ENCODE data around the gene FERMT3.

FERMT3 gene

DNA sequence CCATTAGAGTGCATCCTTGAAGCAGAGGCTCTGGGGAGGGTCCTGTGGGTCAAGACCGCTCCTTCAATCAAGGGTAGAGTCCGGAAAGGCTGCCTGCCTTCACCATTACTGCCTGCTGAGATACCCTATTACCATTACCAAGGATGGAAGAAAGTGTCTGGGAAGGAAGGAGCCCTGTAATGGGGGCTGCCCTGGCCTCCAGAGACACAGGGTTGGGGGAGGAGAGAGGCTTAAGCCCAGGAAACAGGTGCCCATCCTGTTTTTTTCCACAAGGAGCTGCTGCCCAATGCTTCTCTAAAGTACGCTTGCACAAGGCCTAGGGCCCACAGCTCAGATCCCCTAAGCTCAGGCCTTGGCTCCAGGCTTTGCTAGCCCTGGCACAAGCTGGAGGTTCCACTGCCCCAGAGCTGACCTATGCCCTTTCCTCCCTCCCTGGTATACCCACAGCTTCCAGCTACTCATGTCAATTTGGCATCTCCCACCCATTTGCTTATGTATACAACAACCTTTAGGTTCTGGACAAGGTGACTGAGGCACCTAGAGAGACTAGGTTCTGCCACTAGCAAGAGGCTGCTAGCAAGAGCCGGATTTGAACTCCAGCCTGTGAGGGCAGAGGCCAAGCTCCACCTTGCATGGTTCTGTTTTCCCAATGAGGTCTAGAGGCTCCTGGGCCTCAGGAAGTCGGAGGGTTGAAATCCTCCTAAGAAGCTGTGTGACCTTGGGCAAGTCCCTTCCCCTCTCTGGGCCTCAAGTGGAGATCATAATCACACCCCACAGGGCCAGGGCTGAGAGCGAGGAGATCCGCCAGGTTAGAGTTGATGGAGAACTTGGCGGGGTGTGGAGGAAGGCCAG lies 43.3 kb downstream of the FERMT3 start:
- DNase-seq: no peak

DNA sequence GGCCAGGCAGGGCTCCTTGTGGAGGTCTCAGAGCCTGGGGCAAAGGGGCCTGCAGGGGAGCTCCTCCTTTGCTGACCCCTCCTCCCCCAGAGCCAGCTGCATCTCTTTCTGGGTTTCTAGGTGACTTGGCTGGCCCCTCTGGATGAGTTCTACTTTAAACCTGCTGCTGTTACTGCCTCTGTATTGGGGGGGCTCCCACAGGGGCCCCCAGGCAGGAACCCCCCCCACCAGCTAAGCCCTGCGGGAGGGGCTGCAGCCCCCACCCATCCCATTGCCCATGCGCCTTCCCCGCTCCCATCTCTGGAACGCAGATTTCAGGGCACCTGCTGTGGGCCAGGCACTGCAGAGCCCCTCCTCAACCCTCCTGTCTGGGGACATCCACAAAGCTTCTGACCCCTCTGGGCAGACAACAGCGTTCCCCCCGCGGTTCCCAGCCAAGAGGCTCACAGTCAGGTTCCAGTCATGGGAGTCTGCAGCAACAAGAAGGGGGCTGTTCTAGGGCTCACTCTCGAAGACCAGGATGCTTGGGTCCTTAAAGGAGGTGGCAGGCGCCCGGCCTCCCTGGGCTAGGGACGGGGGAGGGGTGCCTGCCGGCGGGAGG lies 44.0 kb downstream of the FERMT3 start:
- DNase-seq: no peak

DNA sequence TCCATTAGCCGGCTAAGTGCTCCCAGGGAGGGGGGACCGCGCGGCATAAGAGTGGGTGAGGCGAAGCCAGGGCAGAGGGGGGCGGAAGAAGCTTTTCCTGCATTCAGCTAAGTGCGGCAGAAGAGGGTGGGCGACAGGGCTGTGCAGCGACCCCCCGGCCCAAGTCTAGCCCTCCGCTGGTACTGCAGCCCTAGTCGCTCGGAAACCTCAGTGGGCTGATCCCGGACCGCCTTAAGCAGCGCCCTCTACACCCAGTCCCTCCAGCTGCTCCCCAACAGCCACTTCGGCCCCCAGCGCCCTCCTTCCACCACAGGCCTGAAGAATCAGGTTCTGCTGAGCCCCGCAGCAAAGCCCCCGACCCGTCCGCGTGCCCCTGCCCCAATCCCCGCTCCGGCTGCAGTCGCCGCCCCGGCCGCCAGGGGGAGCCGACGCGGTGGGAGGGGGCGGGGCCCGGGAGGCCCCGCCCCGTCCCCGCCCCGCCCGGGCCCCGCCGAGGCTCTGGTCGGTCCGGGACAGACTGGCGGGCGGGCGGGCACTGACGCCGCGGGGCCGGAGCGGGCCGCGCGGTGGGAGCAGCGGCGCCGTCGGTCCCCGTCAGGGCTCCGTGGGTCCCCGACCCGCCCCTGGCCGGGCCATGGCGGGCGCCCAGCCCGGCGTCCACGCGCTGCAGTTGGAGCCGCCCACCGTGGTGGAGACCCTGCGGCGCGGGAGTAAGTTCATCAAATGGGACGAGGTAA lies 44.7 kb downstream of the FERMT3 start, which contains the start of gene PLCB3:
Gene PLCB3, plus strand, starts transcription at position 515 of the 737 bp plus-strand sequence. Its CDS starts 120 bp downstream, at position 635.
- peak; percentile 51 for DNase-seq

DNA sequence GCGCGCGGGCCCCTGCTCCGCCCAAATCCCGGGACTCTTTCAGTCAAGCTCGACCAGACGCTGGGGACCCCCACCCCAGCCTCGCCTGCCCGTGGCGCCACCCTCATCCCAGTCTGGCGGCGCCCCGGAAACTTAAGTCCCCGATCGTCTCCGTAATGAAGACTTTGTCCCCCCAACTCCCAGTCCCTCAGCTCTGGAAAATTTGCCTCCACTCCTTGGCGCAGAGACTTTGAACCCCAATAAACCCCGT lies 45.2 kb downstream of the FERMT3 start:
- no peak for DNase-seq

DNA sequence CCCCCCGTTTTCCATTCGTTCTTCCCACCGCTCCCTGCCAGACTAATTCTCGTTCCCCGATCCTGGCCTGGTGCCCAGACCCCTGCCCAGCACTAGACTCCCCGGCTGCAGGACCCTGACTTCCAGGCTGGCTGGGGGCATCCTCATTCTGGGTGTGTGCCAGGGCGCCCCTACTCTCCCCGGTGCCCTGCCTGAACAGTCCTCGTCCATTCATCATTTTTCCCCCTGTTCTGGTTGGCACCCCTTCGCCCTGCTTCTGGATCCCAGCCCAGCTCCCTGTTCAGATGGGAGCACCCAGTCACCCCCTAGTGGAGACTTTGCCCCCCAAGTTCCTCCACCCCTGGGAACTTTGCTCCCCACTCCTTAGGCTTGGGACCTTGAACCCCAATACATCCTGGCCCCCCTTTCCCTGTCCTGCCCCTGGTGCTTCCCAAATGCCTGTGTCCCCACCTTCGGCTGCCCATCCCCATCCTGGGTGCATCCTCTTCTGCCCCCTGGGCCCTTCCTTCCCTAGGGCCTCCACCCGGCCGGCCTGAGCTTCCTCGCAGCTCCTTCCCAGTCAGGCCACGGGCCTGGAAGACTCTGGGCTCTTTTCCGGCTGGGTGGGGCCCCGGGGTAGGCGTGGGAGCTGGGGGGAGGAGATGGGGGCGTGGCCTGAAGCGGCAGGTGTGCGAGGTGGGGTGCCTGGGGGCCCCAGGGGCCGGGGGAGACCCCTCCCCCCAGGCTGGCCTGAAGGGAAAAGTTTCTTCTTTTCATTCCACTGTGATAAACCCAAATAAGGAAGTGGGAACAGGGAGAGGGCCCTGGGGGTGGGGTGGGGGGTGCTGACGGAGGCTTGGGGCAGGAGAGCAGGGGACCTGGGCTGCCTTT lies 45.7 kb downstream of the FERMT3 start:
- peak; percentile 24 for DNase-seq

DNA sequence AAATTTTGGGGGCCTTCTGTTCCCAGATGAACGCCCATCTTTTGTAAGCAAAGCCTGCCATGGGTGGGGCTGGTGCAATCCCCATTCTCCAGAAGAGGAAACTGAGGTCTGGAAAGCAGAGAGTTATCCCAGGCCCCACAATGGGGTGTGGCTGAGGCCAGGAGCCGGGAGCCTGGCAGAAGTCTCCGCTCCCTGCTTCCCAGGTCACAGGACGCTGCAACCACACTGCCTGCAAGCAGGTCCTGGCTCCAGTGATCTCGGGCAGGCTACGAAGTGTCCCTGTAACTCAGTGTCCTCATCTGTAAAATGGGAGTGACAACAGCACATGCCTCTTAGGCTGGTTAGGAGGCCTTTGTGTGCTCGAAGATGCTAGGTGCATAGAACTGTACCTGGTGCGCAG lies 46.5 kb downstream of the FERMT3 start:
- DNase-seq: no peak

DNA sequence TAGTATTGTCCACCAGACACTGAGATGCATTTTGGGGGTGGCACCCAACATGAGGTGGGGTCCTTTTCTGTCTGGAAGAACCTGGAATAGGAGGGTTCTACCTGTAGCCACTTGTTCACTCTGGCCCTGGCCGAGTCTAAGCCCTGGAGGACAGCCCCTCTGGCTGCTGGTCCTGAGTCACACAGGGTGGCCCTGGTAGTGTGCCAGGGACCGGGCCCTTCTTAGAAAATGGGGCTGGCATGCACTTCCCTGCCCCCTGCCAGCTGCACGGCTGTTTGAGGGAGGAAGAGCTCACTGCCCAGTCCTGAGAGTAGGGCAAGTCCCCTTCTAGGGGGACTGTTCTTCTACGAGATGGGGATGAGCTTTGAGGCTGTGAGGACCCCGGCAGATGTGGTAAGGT lies 47.0 kb downstream of the FERMT3 start:
- no peak for DNase-seq

DNA sequence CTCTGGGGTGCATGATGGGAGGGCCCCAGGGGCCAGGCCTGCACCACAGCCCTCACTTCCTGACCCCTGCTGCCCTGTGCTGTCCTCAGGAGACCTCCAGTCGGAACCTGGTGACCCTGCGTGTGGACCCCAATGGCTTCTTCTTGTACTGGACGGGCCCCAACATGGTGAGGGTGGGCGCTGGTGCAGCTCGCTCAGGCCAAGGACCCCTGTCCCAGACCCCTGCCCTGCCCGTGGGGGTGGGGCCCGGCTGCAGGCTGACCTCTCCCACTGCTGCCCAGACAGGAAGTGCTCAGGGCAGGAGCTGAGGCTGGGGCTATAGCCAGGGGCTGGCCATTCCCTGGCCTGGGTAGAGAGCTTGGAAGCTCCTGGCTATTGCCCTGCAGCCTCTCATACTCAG lies 47.8 kb downstream of the FERMT3 start:
- no peak for DNase-seq

DNA sequence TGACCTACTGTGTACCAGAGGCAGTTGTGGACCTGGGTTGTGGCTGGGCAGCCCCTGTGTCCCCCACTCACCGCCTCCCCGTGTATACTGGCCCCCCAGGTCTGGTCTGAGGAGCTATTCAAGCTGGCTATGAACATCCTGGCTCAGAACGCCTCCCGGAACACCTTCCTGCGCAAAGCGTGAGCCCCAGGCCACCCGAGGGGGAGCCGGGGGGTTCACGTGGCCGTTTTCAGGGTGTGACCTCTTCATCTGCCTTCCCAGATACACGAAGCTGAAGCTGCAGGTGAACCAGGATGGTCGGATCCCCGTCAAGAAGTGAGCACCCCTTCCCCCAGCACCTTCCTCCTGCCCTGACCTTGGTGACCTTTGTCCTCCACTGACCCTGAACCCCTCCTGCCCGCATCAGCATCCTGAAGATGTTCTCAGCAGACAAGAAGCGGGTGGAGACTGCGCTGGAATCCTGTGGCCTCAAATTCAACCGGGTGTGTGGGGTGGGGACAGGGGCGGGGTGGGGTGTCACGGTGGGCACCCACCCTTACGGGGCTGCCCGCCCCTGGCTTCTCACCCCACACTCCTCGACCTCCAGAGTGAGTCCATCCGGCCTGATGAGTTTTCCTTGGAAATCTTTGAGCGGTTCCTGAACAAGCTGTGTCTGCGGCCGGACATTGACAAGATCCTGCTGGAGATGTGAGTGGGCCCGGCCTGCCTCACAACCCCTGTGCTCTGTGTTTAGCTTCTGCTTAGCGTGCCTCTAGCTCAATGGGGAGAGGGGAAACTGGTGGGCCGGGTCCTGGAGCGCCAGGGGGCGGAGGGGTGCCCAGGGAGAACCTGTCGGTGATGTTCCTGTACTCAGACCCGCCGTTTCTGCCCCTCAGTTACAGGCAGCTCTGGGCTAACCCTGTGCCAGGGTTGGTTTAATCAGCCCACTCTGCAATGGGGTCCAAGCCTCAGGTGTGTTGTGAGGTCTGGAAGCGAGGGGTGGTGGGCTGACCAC lies 48.9 kb downstream of the FERMT3 start:
- no peak for DNase-seq

DNA sequence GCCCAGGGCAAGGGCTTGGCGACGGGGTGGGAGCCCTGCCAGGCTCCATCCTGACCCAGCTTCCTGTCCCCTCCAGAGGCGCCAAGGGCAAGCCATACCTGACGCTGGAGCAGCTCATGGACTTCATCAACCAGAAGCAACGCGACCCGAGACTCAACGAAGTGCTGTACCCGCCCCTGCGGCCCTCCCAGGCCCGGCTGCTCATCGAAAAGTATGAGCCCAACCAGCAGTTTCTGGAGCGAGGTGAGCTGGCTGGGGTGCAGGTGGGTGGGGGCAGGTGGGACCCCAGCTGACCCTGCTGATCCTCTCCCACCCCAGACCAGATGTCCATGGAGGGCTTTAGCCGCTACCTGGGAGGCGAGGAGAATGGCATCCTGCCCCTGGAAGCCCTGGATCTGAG lies 49.8 kb downstream of the FERMT3 start:
- DNase-seq: no peak

DNA sequence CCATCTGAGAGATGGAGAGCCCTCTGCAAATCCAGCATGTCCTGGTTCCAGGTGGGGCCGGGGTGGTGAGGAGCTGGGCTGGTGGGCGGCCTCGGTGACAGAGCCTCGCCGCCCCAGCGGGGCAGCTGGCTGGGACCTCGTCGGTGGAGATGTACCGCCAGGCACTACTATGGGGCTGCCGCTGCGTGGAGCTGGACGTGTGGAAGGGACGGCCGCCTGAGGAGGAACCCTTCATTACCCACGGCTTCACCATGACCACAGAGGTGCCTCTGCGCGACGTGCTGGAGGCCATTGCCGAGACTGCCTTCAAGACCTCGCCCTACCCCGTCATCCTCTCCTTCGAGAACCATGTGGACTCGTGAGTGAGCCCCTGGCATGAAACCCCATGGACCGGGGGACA lies 51.8 kb downstream of the FERMT3 start:
- no peak for DNase-seq

DNA sequence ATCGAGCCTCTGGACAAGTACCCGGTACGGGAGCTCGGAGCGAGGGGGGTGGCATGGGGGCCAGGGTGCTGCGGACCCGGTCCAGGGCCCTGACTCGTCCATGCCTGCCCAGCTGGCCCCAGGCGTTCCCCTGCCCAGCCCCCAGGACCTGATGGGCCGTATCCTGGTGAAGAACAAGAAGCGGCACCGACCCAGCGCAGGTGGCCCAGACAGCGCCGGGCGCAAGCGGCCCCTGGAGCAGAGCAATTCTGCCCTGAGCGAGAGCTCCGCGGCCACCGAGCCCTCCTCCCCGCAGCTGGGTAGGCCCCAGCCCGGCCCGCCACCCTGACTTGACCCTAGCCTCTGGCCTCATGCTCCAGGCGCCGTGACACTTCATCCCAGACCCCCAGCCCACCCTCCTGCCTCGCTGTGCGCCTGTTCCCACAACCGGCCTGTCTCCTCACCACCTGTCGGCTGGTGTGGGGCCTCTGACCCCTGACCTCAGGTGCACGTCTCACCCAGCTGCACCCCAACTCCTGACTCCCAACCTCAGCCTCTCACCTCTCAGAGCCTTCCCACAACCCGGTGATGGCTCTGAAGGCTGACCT lies 52.5 kb downstream of the FERMT3 start:
- DNase-seq: no peak

DNA sequence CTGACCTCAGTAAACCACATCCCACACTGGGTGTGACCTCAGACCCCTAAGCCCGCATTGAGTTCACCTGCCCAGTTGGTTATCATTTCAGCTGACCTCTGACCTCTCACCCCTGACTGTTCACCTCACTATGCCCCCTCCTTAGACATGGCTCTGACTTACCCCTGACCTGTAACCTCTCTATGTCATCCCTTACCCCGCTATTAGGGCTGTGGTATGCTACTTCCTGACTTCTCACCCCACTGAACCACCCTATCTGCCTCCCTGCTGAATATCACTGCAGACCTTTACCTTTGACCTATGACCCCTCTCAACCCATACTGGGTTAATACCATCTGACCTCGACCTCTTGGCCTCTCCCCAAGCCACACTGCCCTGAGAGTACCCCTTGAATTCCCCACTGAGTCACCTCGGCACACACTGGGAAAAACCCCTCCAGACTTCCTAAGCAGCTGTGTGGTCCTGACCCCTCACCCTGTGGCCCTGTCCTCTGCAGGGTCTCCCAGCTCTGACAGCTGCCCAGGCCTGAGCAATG lies 53.1 kb downstream of the FERMT3 start:
- DNase-seq: no peak

DNA sequence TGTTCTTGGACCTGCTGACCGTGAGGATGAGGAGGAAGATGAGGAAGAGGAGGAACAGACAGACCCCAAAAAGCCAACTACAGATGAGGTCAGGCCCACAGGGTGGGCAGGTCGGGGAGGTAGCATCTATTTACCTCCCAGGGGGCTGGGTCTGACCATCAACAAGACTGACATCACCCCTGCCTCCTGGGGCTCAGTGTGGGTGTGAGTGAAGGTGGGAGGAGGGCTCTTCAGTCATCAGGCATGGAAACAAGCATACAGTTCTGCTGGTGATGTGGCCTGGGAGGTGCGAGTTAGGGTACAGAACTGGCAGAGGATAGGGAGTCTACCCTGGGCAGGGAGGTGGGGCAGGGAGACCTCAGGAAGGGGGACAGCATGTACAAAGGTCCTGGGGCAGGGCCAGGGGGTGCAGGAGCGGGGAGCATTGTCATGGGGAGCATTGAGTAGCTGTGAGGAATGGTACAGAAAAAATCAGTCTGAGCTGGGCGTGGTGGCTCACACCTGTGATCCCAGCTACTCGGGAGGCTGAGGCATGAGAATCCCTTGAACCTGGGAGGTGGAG lies 53.7 kb downstream of the FERMT3 start:
- no peak for DNase-seq

DNA sequence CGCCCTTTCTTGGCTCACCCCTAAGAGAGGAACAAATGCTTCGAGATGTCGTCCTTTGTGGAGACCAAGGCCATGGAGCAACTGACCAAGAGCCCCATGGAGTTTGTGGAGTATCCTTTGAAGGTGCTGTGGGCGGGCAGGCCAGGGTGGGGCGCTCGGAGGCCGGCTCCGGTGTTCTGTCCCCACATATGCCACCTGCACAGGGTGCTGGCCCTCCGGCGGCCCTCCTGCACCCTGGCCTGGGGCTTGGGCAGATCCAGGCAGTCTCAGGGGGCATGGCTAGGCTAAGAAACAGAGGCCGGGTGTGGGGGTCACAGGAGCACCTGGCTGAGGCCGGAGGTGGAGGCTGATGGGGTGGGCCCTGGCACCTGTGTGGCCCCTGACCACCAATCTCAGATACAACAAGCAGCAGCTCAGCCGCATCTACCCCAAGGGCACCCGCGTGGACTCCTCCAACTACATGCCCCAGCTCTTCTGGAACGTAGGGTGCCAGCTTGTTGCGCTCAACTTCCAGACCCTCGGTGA lies 55.1 kb downstream of the FERMT3 start:
- no peak for DNase-seq

DNA sequence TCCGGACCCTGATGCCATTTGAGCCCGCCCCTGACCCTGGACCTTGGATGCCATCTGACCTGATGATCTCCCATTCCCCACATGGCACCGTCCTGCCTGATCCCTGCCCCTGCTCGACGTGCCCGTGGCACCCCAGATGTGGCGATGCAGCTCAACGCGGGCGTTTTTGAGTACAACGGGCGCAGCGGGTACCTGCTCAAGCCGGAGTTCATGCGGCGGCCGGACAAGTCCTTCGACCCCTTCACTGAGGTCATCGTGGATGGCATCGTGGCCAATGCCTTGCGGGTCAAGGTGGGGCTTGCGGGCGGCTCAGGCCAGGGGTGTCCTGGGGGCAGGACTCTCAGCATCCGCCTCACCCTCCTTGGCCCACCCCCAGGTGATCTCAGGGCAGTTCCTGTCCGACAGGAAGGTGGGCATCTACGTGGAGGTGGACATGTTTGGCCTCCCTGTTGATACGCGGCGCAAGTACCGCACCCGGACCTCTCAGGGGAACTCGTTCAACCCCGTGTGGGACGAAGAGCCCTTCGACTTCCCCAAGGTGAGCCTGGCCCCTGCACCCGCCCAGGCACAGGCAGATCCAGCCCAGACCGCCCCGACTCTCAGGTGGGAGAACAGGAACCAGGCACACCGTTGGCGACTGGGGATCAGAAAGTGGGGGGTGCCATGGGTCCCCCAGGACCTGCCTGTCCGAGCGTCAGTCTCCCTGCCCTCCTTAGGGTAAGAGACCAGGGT lies 55.9 kb downstream of the FERMT3 start:
- DNase-seq: no peak

DNA sequence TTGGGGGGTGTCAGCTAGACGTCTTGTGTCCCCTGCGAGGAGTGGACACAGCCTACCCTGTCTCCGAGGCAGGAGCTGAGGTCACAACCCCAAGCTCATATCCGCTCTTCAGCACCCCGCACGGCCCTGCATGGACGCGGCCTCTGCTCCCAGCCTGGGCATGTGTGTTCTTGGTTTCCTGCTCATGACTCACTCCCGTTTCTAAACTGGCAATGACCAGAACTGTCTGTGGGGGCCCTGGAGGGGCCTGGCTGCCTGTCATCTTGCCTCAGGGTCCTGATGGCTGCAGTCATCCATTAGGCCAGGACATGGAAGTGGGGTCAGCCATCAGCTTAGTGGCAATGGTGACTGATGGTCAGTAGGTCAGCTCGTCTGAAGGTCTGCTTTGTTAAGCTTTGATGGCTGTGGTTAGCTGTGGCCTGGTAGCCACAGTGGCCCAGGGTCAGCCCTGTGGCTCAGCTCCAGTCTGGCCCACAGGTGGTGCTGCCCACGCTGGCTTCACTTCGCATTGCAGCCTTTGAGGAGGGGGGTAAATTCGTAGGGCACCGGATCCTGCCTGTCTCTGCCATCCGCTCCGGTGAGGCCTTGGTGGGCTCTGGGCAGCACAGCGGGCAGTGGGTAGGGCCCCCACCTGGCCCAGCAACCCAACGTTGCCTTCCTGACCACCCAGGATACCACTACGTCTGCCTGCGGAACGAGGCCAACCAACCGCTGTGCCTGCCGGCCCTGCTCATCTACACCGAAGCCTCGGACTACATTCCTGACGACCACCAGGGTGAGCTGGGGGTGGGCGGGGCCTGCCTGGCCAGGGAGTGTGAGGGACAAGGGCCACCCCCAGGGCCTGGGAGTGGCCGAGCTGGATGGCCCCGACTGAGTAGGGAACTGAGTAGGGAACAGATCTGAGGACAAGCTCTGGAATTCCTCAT lies 56.8 kb downstream of the FERMT3 start:
- DNase-seq: peak; percentile 20

DNA sequence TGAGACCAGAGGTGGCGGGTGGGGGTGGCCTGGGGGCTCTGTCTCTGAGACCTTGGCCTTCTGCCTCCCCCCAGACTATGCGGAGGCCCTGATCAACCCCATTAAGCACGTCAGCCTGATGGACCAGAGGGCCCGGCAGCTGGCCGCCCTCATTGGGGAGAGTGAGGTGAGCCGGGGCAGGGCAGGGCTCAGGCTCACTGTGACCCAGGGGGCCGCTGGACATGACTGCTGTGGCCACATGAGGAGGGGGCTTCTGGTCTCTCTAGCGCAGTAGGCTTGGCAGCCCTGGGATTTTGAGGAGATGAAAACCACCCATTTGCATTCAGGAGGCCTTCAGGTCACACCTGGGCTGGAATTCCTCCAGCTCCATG lies 57.4 kb downstream of the FERMT3 start:
- no peak for DNase-seq

All from fibroblast of skin of abdomen (primary cell).